Endothelial cell of umbilical vein (primary cell): ENCODE data around the gene SPP2. TPM values are rescaled to one million over a fixed set of nuclear protein-coding genes. Genes with fewer than 3 reads are reported as not detected.

ENCODE experiments used
- BruUV-seq: library from RNA; stranded (reverse); fragments of 400-500 nt; replicated peaks from 2 replicates; lab custom pipeline; 2021; lab: Mats Ljungman, UMichigan
- CTCF ChIA-PET: fragments of 300-600, 350-600 bp; sonication (Branson Sonifier 250); formaldehyde crosslinking; loops from one replicate; lab custom pipeline; 2021; ENCODE audit warnings: antibody characterized with exemption, inconsistent platforms; lab: Charles Lee
- POLR2A ChIA-PET: fragments of 300-600, 350-600 bp; sonication (Branson Sonifier 250); formaldehyde crosslinking; loops from one replicate; lab custom pipeline; 2021; ENCODE audit warnings: antibody characterized with exemption, inconsistent platforms; lab: Charles Lee
- DNase-seq: peaks from one replicate; pipeline ENCODE4 v3.0.0-alpha.2; 2011; ENCODE audit warnings: low read depth, low spot score
- FAIRE-seq: peaks from 2 replicates; lab custom pipeline; 2011; peaks lifted over from hg19 to GRCh38; lab: Jason Lieb, UNC
- H2AFZ ChIP-seq: 2 replicates; pipeline ENCODE4 v1.6.0; 2012; ENCODE audit warnings: low read depth, low read length, control low read depth, inconsistent platforms
- H3K27ac ChIP-seq: 2 replicates; pipeline ENCODE4 v1.5.1; 2011; ENCODE audit warnings: low read depth, mild to moderate bottlenecking, control low read depth, low read length, moderate library complexity; ENCODE audit not compliant: insufficient read depth
- H3K27me3 ChIP-seq, 2 experiments: 2 replicates each; pipeline versions ENCODE4 v1.6.0 to v1.6.1; 2011; ENCODE audit warnings: low read length in 2 of 2, mixed read lengths in 1 of 2; ENCODE audit not compliant: control insufficient read depth in 2 of 2, insufficient read depth in 2 of 2
- H3K36me3 ChIP-seq, 2 experiments: 2 replicates in 1 of 2; 3 replicates in 1 of 2; pipeline ENCODE4 v1.5.1; 2011; ENCODE audit warnings: low read length in 2 of 2, mild to moderate bottlenecking in 1 of 2, moderate library complexity in 1 of 2; ENCODE audit not compliant: control insufficient read depth in 2 of 2, insufficient read depth in 2 of 2; ENCODE audit errors: extremely low read depth in 1 of 2
- H3K4me1 ChIP-seq: 3 replicates; pipeline ENCODE4 v1.5.1; 2011; ENCODE audit warnings: mild to moderate bottlenecking, low read length; ENCODE audit not compliant: control insufficient read depth, insufficient read depth; ENCODE audit errors: extremely low read depth
- H3K4me2 ChIP-seq: 2 replicates; pipeline ENCODE4 v1.6.1; 2011; ENCODE audit warnings: low read length, control low read depth, mixed read lengths; ENCODE audit not compliant: insufficient read depth
- H3K4me3 ChIP-seq, 3 experiments: fragments of 200-600 bp in 1 of 3; sonication (generic), shearing (Covaris generic) in 1 of 3; replicated peaks in 1 of 3; 2 replicates each; pipeline ENCODE4 v1.5.1; 2011 to 2016; ENCODE audit warnings: control low read depth in 3 of 3, low read length in 3 of 3, mild to moderate bottlenecking in 2 of 3, inconsistent platforms in 1 of 3, low read depth in 1 of 3, moderate library complexity in 1 of 3; ENCODE audit not compliant: insufficient read depth in 1 of 3
- H3K79me2 ChIP-seq: 2 replicates; pipeline ENCODE4 v1.6.0; 2012; ENCODE audit warnings: low read length, inconsistent platforms; ENCODE audit not compliant: control insufficient read depth, insufficient read depth
- H3K9ac ChIP-seq: replicated peaks from 2 replicates; pipeline ENCODE3; 2011; ENCODE audit warnings: low read length, control low read depth; ENCODE audit not compliant: insufficient read depth; ENCODE audit errors: extremely low read depth
- H3K9me1 ChIP-seq: replicated peaks from 3 replicates; pipeline ENCODE4 v1.6.0; 2011; ENCODE audit warnings: mild to moderate bottlenecking, low read length; ENCODE audit not compliant: control insufficient read depth, insufficient read depth; ENCODE audit errors: extremely low read depth
- H3K9me3 ChIP-seq: replicated peaks from 2 replicates; pipeline ENCODE4 v1.5.1; 2012; ENCODE audit warnings: low read length, inconsistent platforms; ENCODE audit not compliant: control insufficient read depth, insufficient read depth
- H4K20me1 ChIP-seq: replicated peaks from 2 replicates; pipeline ENCODE3; 2011; ENCODE audit warnings: mild to moderate bottlenecking, low read length; ENCODE audit not compliant: control insufficient read depth, insufficient read depth; ENCODE audit errors: extremely low read depth
- CTCF ChIP-seq, 2 donors: IDR thresholded peaks; 1 replicate in 1 of 2; 2 replicates in 1 of 2; pipeline ENCODE4 v1.5.1; 2011; ENCODE audit warnings: low read length in 2 of 2, mild to moderate bottlenecking in 2 of 2, moderate library complexity in 2 of 2, control low read depth in 1 of 2, inconsistent platforms in 1 of 2, low read depth in 1 of 2; ENCODE audit not compliant: insufficient read depth in 1 of 2; ENCODE audit errors: extremely low read depth in 1 of 2
- EZH2 ChIP-seq: IDR thresholded peaks from 2 replicates; pipeline ENCODE4 v1.6.1; 2012; ENCODE audit warnings: borderline replicate concordance, low read depth, mild to moderate bottlenecking, moderate library complexity, low read length, inconsistent platforms; ENCODE audit not compliant: severe bottlenecking
- FOS ChIP-seq: IDR thresholded peaks from 2 replicates; pipeline ENCODE4 v1.6.1; 2011; ENCODE audit warnings: mild to moderate bottlenecking, low read length, moderate library complexity, borderline replicate concordance; ENCODE audit not compliant: insufficient read depth
- GATA2 ChIP-seq: IDR thresholded peaks from 2 replicates; pipeline ENCODE4 v1.7.0; 2011; ENCODE audit warnings: low read depth, mild to moderate bottlenecking, moderate library complexity, mixed read lengths, low read length; ENCODE audit not compliant: insufficient read length, insufficient read depth
- JUN ChIP-seq: IDR thresholded peaks from 2 replicates; pipeline ENCODE4 v1.6.1; 2011; ENCODE audit warnings: borderline replicate concordance, low read depth; ENCODE audit not compliant: insufficient read length, insufficient read depth
- MAX ChIP-seq: IDR thresholded peaks from 2 replicates; pipeline ENCODE4 v1.6.1; 2011; ENCODE audit not compliant: insufficient read depth, insufficient read length
- MYC ChIP-seq: IDR thresholded peaks from one replicate; pipeline ENCODE4 v1.6.1; 2011; ENCODE audit warnings: mild to moderate bottlenecking, low read depth, low read length
- POLR2A ChIP-seq: IDR thresholded peaks from 2 replicates; pipeline ENCODE4 v1.6.1; 2012; ENCODE audit warnings: low read depth, mild to moderate bottlenecking, control low read depth, low read length
- POLR2AphosphoS5 ChIP-seq: IDR thresholded peaks from 2 replicates; pipeline ENCODE4 v1.6.1; 2012; ENCODE audit warnings: low read depth, mild to moderate bottlenecking, control low read depth, low read length, moderate library complexity; ENCODE audit not compliant: insufficient read depth
- dilution Hi-C: fragments of 300-500 bp; cut with MboI; formaldehyde crosslinking; loops from one replicate; pipeline ENCODE4 v1.15.0; 2019; ENCODE audit warnings: low sequenced_read_pairs; ENCODE audit not compliant: extremely low pct_ligation_motif_present
- intact Hi-C: fragments of 100-400 bp; cut with micrococcal nuclease; formaldehyde crosslinking; loops from one replicate; pipeline ENCODE4 v1.10.0; 2022
- polyA plus RNA-seq, 4 experiments: library from polyadenylated mRNA; depleted of rRNA in 3 of 4; stranded (reverse) in 3 of 4; unstranded in 1 of 4; fragments of >200 nt; gene quantifications; 2 replicates each; pipeline versions ENCODE4 v1.2.1 to v1.2.3, GENCODE V29; 2011 to 2012; ENCODE audit warnings: missing spikeins in 1 of 4
- total RNA-seq: library from RNA; stranded (reverse); gene quantifications from 2 replicates; pipeline ENCODE4 v1.2.3, GENCODE V29; 2021

SPP2 gene
- total and polyA plus RNA-seq, 2 donors (not counting 3 experiments of a cell fraction or from before 2014, with no cell fraction given) = not detected

GRCh38 chr2:234024304-234024703, 26.2 kb upstream of the SPP2 start:
- Histone ChIP-seq H3K27me3 (no peaks in the 10 kb centered on the region), H3K9ac (no peak overlapping the region), H3K4me1 (peaks cover 8% of the 10 kb centered on the region), H3K79me2 (no peaks in the 10 kb centered on the region), H2AFZ (no peak overlapping the region), H3K4me3 (no peak overlapping the region), H3K4me2 (no peak overlapping the region), H3K27ac (no peak overlapping the region), H3K36me3 (no peaks in the 10 kb centered on the region), H3K9me1 (no peaks in the 10 kb centered on the region), H4K20me1 (no peaks in the 10 kb centered on the region), H3K9me3 (no peaks in the 10 kb centered on the region)
- intact Hi-C loops = no loop called here
- BruUV-seq = no TSS peak
- TF ChIP-seq MYC = no peak
- no peak for TF ChIP-seq FOS
- no peak for TF ChIP-seq POLR2A
- no peak for TF ChIP-seq GATA2
- no peak for TF ChIP-seq MAX
- TF ChIP-seq CTCF (IDR thresholded peaks at IDR 0.05; ENCODE audit: extremely low read depth in 1 of 2, insufficient read depth in 1 of 2, low read depth in 1 of 2, low read length in 2 of 2) = no peak
- TF ChIP-seq POLR2AphosphoS5 = no peak
- TF ChIP-seq JUN = no peak
- no peak for TF ChIP-seq EZH2
- FAIRE-seq (no peak), DNase-seq (no peak)
- POLR2A ChIA-PET = no interaction called here
- CTCF ChIA-PET = no interaction called here
- dilution Hi-C loops = no loop called here
